Measurements from ENCODE around the gene KPTN.
A peak's percentile ranks its signal among the peaks of the same experiment; 100 is the strongest.
"Not testable (repeated sequence)": the region's sequence is repeated elsewhere in the genome, so short reads cannot be mapped to it uniquely, and the experiment has no call there.

Gene KPTN

GRCh38 chr19:47490847-47491246 lies 6.8 kb upstream of the KPTN start:
- DNase-seq = no peak

GRCh38 chr19:47490031-47490430 lies 6.0 kb upstream of the KPTN start:
- DNase-seq = no peak

- DNase-seq = no peak
These were observed 5.3 kb upstream of the KPTN start for GRCh38 chr19:47489072-47489914.

- DNase-seq = no peak
These were observed 3.8 kb upstream of the KPTN start for GRCh38 chr19:47487551-47488515.

- DNase-seq = no peak
These were observed 2.9 kb upstream of the KPTN start for GRCh38 chr19:47486900-47487299.

GRCh38 chr19:47486220-47486619 lies 2.2 kb upstream of the KPTN start:
- DNase-seq = not testable (repeated sequence)

GRCh38 chr19:47485210-47485609 lies 1.2 kb upstream of the KPTN start:
- DNase-seq = no peak

- no peak for DNase-seq
These were observed 819 bp downstream of the KPTN start for GRCh38 chr19:47483200-47483599.

GRCh38 chr19:47481460-47482052 lies 2.5 kb downstream of the KPTN start:
- DNase-seq = no peak

GRCh38 chr19:47480658-47481057 lies 3.4 kb downstream of the KPTN start:
- no peak for DNase-seq

- no peak for DNase-seq
These were observed 4.1 kb downstream of the KPTN start for GRCh38 chr19:47479701-47480503.

GRCh38 chr19:47476438-47476972 lies 7.5 kb downstream of the KPTN start:
- no peak for DNase-seq

GRCh38 chr19:47475465-47475864 lies 8.6 kb downstream of the KPTN start:
- no peak for DNase-seq

- no peak for DNase-seq
These were observed 10.7 kb downstream of the KPTN start for GRCh38 chr19:47473336-47473735.

- DNase-seq = peak in 2 of 4 experiments; percentile 33 to 65
These were observed 12.1 kb downstream of the KPTN start, which contains the start of gene SLC8A2 for GRCh38 chr19:47471733-47472457. TSS of gene SLC8A2 (minus strand) at chr19:47471893. CDS start at chr19:47466403, 5,490 bp downstream.

GRCh38 chr19:47471381-47471732 lies 12.7 kb downstream of the KPTN start:
- no peak for DNase-seq

- no peak for DNase-seq
These were observed 13.4 kb downstream of the KPTN start for GRCh38 chr19:47470447-47471195.

GRCh38 chr19:47469719-47470118 lies 14.3 kb downstream of the KPTN start:
- DNase-seq = no peak

GRCh38 chr19:47469363-47469700 lies 14.7 kb downstream of the KPTN start:
- no peak for DNase-seq

- no peak for DNase-seq
These were observed 16.1 kb downstream of the KPTN start for GRCh38 chr19:47467914-47468313.

- no peak for DNase-seq
These were observed 18.1 kb downstream of the KPTN start for GRCh38 chr19:47465957-47466356.

All from activated naive CD4-positive, alpha-beta T cell (primary cell).